Chondrocyte (in vitro differentiated cells): ENCODE results near the gene CALN1. TPM values are rescaled to one million over a fixed set of nuclear protein-coding genes. Genes with fewer than 3 reads are reported as not detected.

Source experiments
- DNase-seq: peaks from one replicate; pipeline ENCODE4 v3.0.0; 2021; ENCODE audit warnings: mixed read lengths, low spot score
- H3K27ac Mint-ChIP-seq: one replicate; pipeline ENCODE4 v1.8.0; 2021; ENCODE audit warnings: mild to moderate bottlenecking, moderate library complexity, mixed read lengths; ENCODE audit not compliant: unreplicated experiment
- H3K27me3 Mint-ChIP-seq: 2 replicates; pipeline ENCODE4 v1.8.0; 2021; ENCODE audit warnings: low read depth, mixed read lengths
- H3K36me3 Mint-ChIP-seq: 2 replicates; pipeline ENCODE4 v1.8.0; 2021; ENCODE audit warnings: low read depth, mixed read lengths
- H3K4me1 Mint-ChIP-seq: 2 replicates; pipeline ENCODE4 v1.8.0; 2021; ENCODE audit warnings: low read depth, mild to moderate bottlenecking, mixed read lengths
- H3K4me3 Mint-ChIP-seq: one replicate; pipeline ENCODE4 v1.8.0; 2021; ENCODE audit warnings: mild to moderate bottlenecking, moderate library complexity, mixed read lengths; ENCODE audit not compliant: unreplicated experiment
- H3K9me3 Mint-ChIP-seq: 2 replicates; pipeline ENCODE4 v1.8.0; 2021; ENCODE audit warnings: low read depth, mixed read lengths
- CTCF ChIP-seq: fragments of 200-600 bp; sonication (generic); IDR thresholded peaks from 2 replicates; pipeline ENCODE4 v1.5.0; 2021; ENCODE audit warnings: antibody characterized with exemption, mild to moderate bottlenecking, moderate library complexity
- total RNA-seq: library from RNA; stranded (reverse); gene quantifications from 3 replicates; pipeline ENCODE4 v1.2.1, GENCODE V29; 2021

CALN1 gene
- total RNA-seq, 1 donor from 2014 or later, result not detected

- Mint-ChIP-seq H3K36me3 (no peaks in the 10 kb centered on the region), H3K9me3 (peaks cover 32% of the 10 kb centered on the region), H3K4me1 (no peaks in the 10 kb centered on the region), H3K27ac (no peak overlapping the region), H3K4me3 (no peak overlapping the region), H3K27me3 (no peaks in the 10 kb centered on the region)
- no peak for DNase-seq
- no peak for TF ChIP-seq CTCF
These were observed 271.6 kb downstream of the CALN1 start for GRCh38 chr7:72140566-72140965.

- Mint-ChIP-seq H3K27me3 (peaks cover 6% of the 10 kb centered on the region), H3K9me3 (peaks cover 14% of the 10 kb centered on the region), H3K36me3 (no peaks in the 10 kb centered on the region), H3K27ac (no peak overlapping the region), H3K4me3 (no peak overlapping the region), H3K4me1 (no peaks in the 10 kb centered on the region)
- TF ChIP-seq CTCF, result no peak
- no peak for DNase-seq
These were observed 285.0 kb downstream of the CALN1 start for GRCh38 chr7:72127136-72127535.

GRCh38 chr7:72123913-72124312 is 288.2 kb downstream of the CALN1 start:
- no peaks in the 10 kb centered on the region for H3K36me3 Mint-ChIP-seq
- H3K9me3 Mint-ChIP-seq, result peaks cover 8% of the 10 kb centered on the region
- no peaks in the 10 kb centered on the region for H3K4me1 Mint-ChIP-seq
- H3K4me3 Mint-ChIP-seq, result no peak overlapping the region
- no peak for TF ChIP-seq CTCF
- DNase-seq, result no peak
- H3K27ac Mint-ChIP-seq, result no peak overlapping the region
- peaks cover 6% of the 10 kb centered on the region for H3K27me3 Mint-ChIP-seq

GRCh38 chr7:72118366-72118765 is 293.8 kb downstream of the CALN1 start:
- peaks cover 4% of the 10 kb centered on the region for H3K9me3 Mint-ChIP-seq
- no peak overlapping the region for H3K27ac Mint-ChIP-seq
- no peaks in the 10 kb centered on the region for H3K27me3 Mint-ChIP-seq
- TF ChIP-seq CTCF, result no peak
- no peak for DNase-seq
- no peaks in the 10 kb centered on the region for H3K36me3 Mint-ChIP-seq
- no peak overlapping the region for H3K4me3 Mint-ChIP-seq
- H3K4me1 Mint-ChIP-seq, result no peaks in the 10 kb centered on the region

GRCh38 chr7:72114129-72114528 is 298.0 kb downstream of the CALN1 start:
- no peak for TF ChIP-seq CTCF

More at GRCh38 chr7:72114129-72114528, 298.0 kb downstream of the CALN1 start:
- DNase-seq, result no peak
- Mint-ChIP-seq H3K4me3 (no peak overlapping the region), H3K27me3 (no peaks in the 10 kb centered on the region), H3K4me1 (no peaks in the 10 kb centered on the region), H3K9me3 (peaks cover 3% of the 10 kb centered on the region), H3K36me3 (no peaks in the 10 kb centered on the region), H3K27ac (no peak overlapping the region)
